Testis (tissue), 2 donors: ENCODE results near the gene TGFB1I1.

Experiments used
- POLR2A ChIP-seq: fragments of 450-650 bp; IDR thresholded peaks from one replicate; pipeline ENCODE4 v1.6.1; 2017; ENCODE audit warnings: antibody characterized with exemption, mild to moderate bottlenecking, moderate library complexity
- TF ChIP-seq, protein P1 (sequence below), 3 experiments: fragments of 450-650 bp in 2 of 3; fragments of 200-600 bp in 1 of 3; sonication (generic) in 1 of 3; IDR thresholded peaks; one replicate each; pipeline ENCODE4 v1.5.1; 2016 to 2019; ENCODE audit warnings: antibody characterized with exemption in 3 of 3, mild to moderate bottlenecking in 2 of 3, moderate library complexity in 1 of 3

DNA sequence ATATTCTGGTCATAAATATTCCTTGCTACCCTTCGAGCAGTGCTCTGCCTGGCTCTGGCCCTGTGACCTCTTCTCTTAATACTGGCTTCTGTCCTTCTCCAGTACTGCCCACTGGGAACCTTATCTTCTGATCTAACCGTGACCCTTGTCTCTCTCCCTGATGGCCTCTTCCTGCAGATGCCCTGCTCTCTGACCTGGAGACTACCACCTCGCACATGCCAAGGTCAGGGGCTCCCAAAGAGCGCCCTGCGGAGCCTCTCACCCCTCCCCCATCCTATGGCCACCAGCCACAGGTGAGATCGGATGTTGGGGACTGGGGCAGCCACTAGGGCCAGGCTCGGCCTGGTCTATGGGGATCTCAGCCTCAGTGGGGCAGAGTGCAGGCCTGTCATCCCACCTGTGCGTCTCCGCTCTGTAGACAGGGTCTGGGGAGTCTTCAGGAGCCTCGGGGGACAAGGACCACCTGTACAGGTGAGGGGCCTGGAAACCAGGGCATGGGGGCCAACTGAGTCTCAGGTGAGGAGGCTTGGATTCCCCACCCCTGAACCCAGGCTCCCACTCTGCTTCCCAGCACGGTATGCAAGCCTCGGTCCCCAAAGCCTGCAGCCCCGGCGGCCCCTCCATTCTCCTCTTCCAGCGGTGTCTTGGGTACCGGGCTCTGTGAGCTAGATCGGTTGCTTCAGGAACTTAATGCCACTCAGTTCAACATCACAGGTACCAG is 1.5 kb downstream of the TGFB1I1 start:
- no peak for TF ChIP-seq POLR2A
- TF ChIP-seq, protein P1, sequence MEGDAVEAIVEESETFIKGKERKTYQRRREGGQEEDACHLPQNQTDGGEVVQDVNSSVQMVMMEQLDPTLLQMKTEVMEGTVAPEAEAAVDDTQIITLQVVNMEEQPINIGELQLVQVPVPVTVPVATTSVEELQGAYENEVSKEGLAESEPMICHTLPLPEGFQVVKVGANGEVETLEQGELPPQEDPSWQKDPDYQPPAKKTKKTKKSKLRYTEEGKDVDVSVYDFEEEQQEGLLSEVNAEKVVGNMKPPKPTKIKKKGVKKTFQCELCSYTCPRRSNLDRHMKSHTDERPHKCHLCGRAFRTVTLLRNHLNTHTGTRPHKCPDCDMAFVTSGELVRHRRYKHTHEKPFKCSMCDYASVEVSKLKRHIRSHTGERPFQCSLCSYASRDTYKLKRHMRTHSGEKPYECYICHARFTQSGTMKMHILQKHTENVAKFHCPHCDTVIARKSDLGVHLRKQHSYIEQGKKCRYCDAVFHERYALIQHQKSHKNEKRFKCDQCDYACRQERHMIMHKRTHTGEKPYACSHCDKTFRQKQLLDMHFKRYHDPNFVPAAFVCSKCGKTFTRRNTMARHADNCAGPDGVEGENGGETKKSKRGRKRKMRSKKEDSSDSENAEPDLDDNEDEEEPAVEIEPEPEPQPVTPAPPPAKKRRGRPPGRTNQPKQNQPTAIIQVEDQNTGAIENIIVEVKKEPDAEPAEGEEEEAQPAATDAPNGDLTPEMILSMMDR (IDR thresholded peaks at IDR 0.05): no peak
